Gastrocnemius medialis (tissue), 4 donors: ENCODE data around the gene ILRUN.

Experiments used
- CTCF ChIP-seq, 5 experiments: fragments of 450-650 bp in 3 of 5; fragments of 200-600 bp in 2 of 5; sonication (generic) in 2 of 5; IDR thresholded peaks in 4 of 5; conservative IDR thresholded peaks in 1 of 5; 1 replicate in 4 of 5; 2 replicates in 1 of 5; pipeline ENCODE4 v1.5.1; 2016 to 2019; ENCODE audit warnings: antibody characterized with exemption in 5 of 5, mild to moderate bottlenecking in 3 of 5, moderate library complexity in 3 of 5
- POLR2A ChIP-seq, 2 donors: fragments of 450-650 bp; IDR thresholded peaks; one replicate each; pipeline ENCODE4 v1.6.1; 2017; ENCODE audit warnings: antibody characterized with exemption in 2 of 2, mild to moderate bottlenecking in 2 of 2, moderate library complexity in 2 of 2

GRCh38 chr6:34743625-34744293 lies 47.2 kb upstream of the ILRUN start:
- TF ChIP-seq CTCF (IDR thresholded peaks at IDR 0.05 in 4 of 5, conservative IDR thresholded peaks at IDR 0.05 in 1 of 5) (no peak), POLR2A (IDR thresholded peaks at IDR 0.05) (no peak)
